ENCODE results near the gene VPS4B.

The VPS4B gene

GRCh38 chr18:63378919-63379638 lies 43.2 kb downstream of the VPS4B start:
- Histone ChIP-seq H3K79me2 (ENCODE audit: insufficient read depth, low read length) (no peaks in the 10 kb centered on the region), H3K36me3 (ENCODE audit: insufficient read depth, low read length) (no peaks in the 10 kb centered on the region), H3F3A (ENCODE audit: insufficient read depth, low read length) (no peaks in the 10 kb centered on the region), H3K4me1 (ENCODE audit: insufficient read depth, low read length, severe bottlenecking) (no peaks in the 10 kb centered on the region), H3K27ac (ENCODE audit: low read depth, low read length, poor library complexity, severe bottlenecking) (no peak overlapping the region), H3K4me3 (ENCODE audit: low read depth, low read length, poor library complexity, severe bottlenecking) (no peak overlapping the region), H3K9me2 (ENCODE audit: low read depth, low read length) (no peaks in the 10 kb centered on the region), H3K9me3 (ENCODE audit: low read length) (no peaks in the 10 kb centered on the region), H3K27me3 (ENCODE audit: insufficient read depth, low read length) (no peaks in the 10 kb centered on the region), H3K9ac (ENCODE audit: low read length) (no peak overlapping the region), H3K4me2 (ENCODE audit: low read length) (no peak overlapping the region), H2AFZ (ENCODE audit: low read length) (0 out of 2 replicates have a peak overlapping the region, but pooled peaks have one; percentile 43), H4K20me1 (ENCODE audit: insufficient read depth, low read length) (no peaks in the 10 kb centered on the region)
- TF ChIP-seq EZH2 (IDR thresholded peaks at IDR 0.05; ENCODE audit: borderline replicate concordance, low read length) (no peak), CTCF (IDR thresholded peaks at IDR 0.05; ENCODE audit: low read length) (no peak)

GRCh38 chr18:63377275-63377980 lies 44.8 kb downstream of the VPS4B start:
- H3K9me3 ChIP-seq (ENCODE audit: low read length), result no peaks in the 10 kb centered on the region
- H4K20me1 ChIP-seq (ENCODE audit: insufficient read depth, low read length), result no peaks in the 10 kb centered on the region
- no peaks in the 10 kb centered on the region for H3K27me3 ChIP-seq (ENCODE audit: insufficient read depth, low read length)
- no peak overlapping the region for H2AFZ ChIP-seq (ENCODE audit: low read length)
- no peaks in the 10 kb centered on the region for H3K79me2 ChIP-seq (ENCODE audit: insufficient read depth, low read length)
- H3K9ac ChIP-seq (ENCODE audit: low read length), result no peak overlapping the region
- TF ChIP-seq CTCF (IDR thresholded peaks at IDR 0.05; ENCODE audit: low read length), result no peak
- no peak for TF ChIP-seq EZH2 (IDR thresholded peaks at IDR 0.05; ENCODE audit: borderline replicate concordance, low read length)
- no peaks in the 10 kb centered on the region for H3K9me2 ChIP-seq (ENCODE audit: low read depth, low read length)
- no peak overlapping the region for H3K27ac ChIP-seq (ENCODE audit: low read depth, low read length, poor library complexity, severe bottlenecking)
- H3K4me2 ChIP-seq (ENCODE audit: low read length), result no peak overlapping the region
- H3K4me1 ChIP-seq (ENCODE audit: insufficient read depth, low read length, severe bottlenecking), result no peaks in the 10 kb centered on the region
- no peaks in the 10 kb centered on the region for H3K36me3 ChIP-seq (ENCODE audit: insufficient read depth, low read length)
- no peaks in the 10 kb centered on the region for H3F3A ChIP-seq (ENCODE audit: insufficient read depth, low read length)
- H3K4me3 ChIP-seq (ENCODE audit: low read depth, low read length, poor library complexity, severe bottlenecking), result no peak overlapping the region

- H3K4me3 ChIP-seq (ENCODE audit: low read depth, low read length, poor library complexity, severe bottlenecking), result no peak overlapping the region
- no peaks in the 10 kb centered on the region for H3F3A ChIP-seq (ENCODE audit: insufficient read depth, low read length)
- H3K36me3 ChIP-seq (ENCODE audit: insufficient read depth, low read length), result no peaks in the 10 kb centered on the region
- H4K20me1 ChIP-seq (ENCODE audit: insufficient read depth, low read length), result no peaks in the 10 kb centered on the region
- no peak overlapping the region for H3K9ac ChIP-seq (ENCODE audit: low read length)
- H2AFZ ChIP-seq (ENCODE audit: low read length), result no peak overlapping the region
- TF ChIP-seq CTCF (IDR thresholded peaks at IDR 0.05; ENCODE audit: low read length), result no peak
- TF ChIP-seq EZH2 (IDR thresholded peaks at IDR 0.05; ENCODE audit: borderline replicate concordance, low read length), result no peak
- H3K27me3 ChIP-seq (ENCODE audit: insufficient read depth, low read length), result no peaks in the 10 kb centered on the region
- H3K27ac ChIP-seq (ENCODE audit: low read depth, low read length, poor library complexity, severe bottlenecking), result no peak overlapping the region
- H3K9me3 ChIP-seq (ENCODE audit: low read length), result no peaks in the 10 kb centered on the region
- no peaks in the 10 kb centered on the region for H3K79me2 ChIP-seq (ENCODE audit: insufficient read depth, low read length)
- H3K9me2 ChIP-seq (ENCODE audit: low read depth, low read length), result no peaks in the 10 kb centered on the region
- H3K4me1 ChIP-seq (ENCODE audit: insufficient read depth, low read length, severe bottlenecking), result no peaks in the 10 kb centered on the region
- H3K4me2 ChIP-seq (ENCODE audit: low read length), result no peak overlapping the region
These were observed 45.7 kb downstream of the VPS4B start for GRCh38 chr18:63376538-63376937.
